DMS79 treated with DMSO at 0.1 percent for 48 hours (cell line): ENCODE data around the gene KDSR.

ENCODE experiments used
- DNase-seq: peaks from one replicate; lab custom pipeline; 2025; lab: John Stamatoyannopoulos, UW

Gene KDSR

GRCh38 chr18:63367053-63367953, at the start of gene KDSR:
Gene KDSR, minus strand, starts transcription at chr18:63367206. Its CDS starts 88 bp downstream, at chr18:63367118.
- DNase-seq: peak; percentile 95

GRCh38 chr18:63412953-63413352, 45.9 kb upstream of the KDSR start:
- DNase-seq: no peak

- DNase-seq: no peak
These were observed 43.8 kb upstream of the KDSR start for GRCh38 chr18:63410792-63411191.

- DNase-seq: no peak
These were observed 42.3 kb upstream of the KDSR start for GRCh38 chr18:63409301-63409700.

GRCh38 chr18:63407734-63408133, 40.7 kb upstream of the KDSR start:
- DNase-seq: no peak

GRCh38 chr18:63405986-63406385, 39.0 kb upstream of the KDSR start:
- no peak for DNase-seq

- no peak for DNase-seq
These were observed 35.5 kb upstream of the KDSR start for GRCh38 chr18:63402246-63403162.

- DNase-seq: no peak
These were observed 32.3 kb upstream of the KDSR start for GRCh38 chr18:63399300-63399699.

- DNase-seq: no peak
These were observed 30.3 kb upstream of the KDSR start for GRCh38 chr18:63397349-63397748.

- no peak for DNase-seq
These were observed 28.5 kb upstream of the KDSR start for GRCh38 chr18:63395503-63395902.

- DNase-seq: no peak
These were observed 27.9 kb upstream of the KDSR start for GRCh38 chr18:63394954-63395353.

GRCh38 chr18:63387861-63388260, 20.9 kb upstream of the KDSR start:
- DNase-seq: no peak

- no peak for DNase-seq
These were observed 15.8 kb upstream of the KDSR start for GRCh38 chr18:63382843-63383242.

- DNase-seq: no peak
These were observed 12.6 kb upstream of the KDSR start for GRCh38 chr18:63379639-63379962.

GRCh38 chr18:63378919-63379638, 12.1 kb upstream of the KDSR start:
- DNase-seq: no peak

GRCh38 chr18:63377275-63377980, 10.4 kb upstream of the KDSR start:
- no peak for DNase-seq

- DNase-seq: no peak
These were observed 9.5 kb upstream of the KDSR start for GRCh38 chr18:63376538-63376937.

- no peak for DNase-seq
These were observed 7.5 kb upstream of the KDSR start for GRCh38 chr18:63374540-63374939.

GRCh38 chr18:63373161-63373560, 6.2 kb upstream of the KDSR start:
- DNase-seq: no peak

GRCh38 chr18:63368611-63369010, 1.6 kb upstream of the KDSR start:
- DNase-seq: no peak

GRCh38 chr18:63366213-63367052, 573 bp downstream of the KDSR start:
- peak; percentile 63 for DNase-seq
